Smooth muscle cell (in vitro differentiated cells): ENCODE measurements around the gene TSSK2. TPM values are rescaled to one million over a fixed set of nuclear protein-coding genes. Genes with fewer than 3 reads are reported as not detected.

ENCODE experiments used
- DNase-seq: peaks from one replicate; lab custom pipeline; 2025; ENCODE audit not compliant: unreplicated experiment; lab: John Stamatoyannopoulos, UW
- H2AFZ ChIP-seq: fragments of 200-600 bp; sonication (generic); 2 replicates; pipeline ENCODE4 v1.6.0; 2016; ENCODE audit warnings: antibody characterized with exemption, low read depth, mild to moderate bottlenecking
- H3F3A ChIP-seq: fragments of 200-600 bp; sonication (generic); 2 replicates; pipeline ENCODE4 v1.6.0; 2017; ENCODE audit warnings: antibody characterized with exemption, low read depth
- H3K27ac ChIP-seq: fragments of 200-600 bp; sonication (generic); 2 replicates; pipeline ENCODE4 v1.5.1; 2016; ENCODE audit warnings: low read depth, mild to moderate bottlenecking
- H3K27me3 ChIP-seq: fragments of 200-600 bp; sonication (generic); 2 replicates; pipeline ENCODE4 v1.6.1; 2016; ENCODE audit warnings: low read depth, mild to moderate bottlenecking
- H3K36me3 ChIP-seq: fragments of 200-600 bp; sonication (generic); 2 replicates; pipeline ENCODE4 v1.5.1; 2016; ENCODE audit warnings: low read depth
- H3K4me1 ChIP-seq: fragments of 200-600 bp; sonication (generic); 2 replicates; pipeline ENCODE4 v1.5.1; 2016; ENCODE audit warnings: low read depth
- H3K4me2 ChIP-seq: fragments of 200-600 bp; sonication (generic); 2 replicates; pipeline ENCODE4 v1.6.0; 2016; ENCODE audit warnings: mild to moderate bottlenecking
- H3K4me3 ChIP-seq: fragments of 200-600 bp; sonication (generic); 2 replicates; pipeline ENCODE4 v1.5.1; 2016; ENCODE audit warnings: mild to moderate bottlenecking
- H3K79me2 ChIP-seq: fragments of 200-600 bp; sonication (generic); 2 replicates; pipeline ENCODE4 v1.6.0; 2016; ENCODE audit warnings: low read depth, mild to moderate bottlenecking
- H3K9ac ChIP-seq: fragments of 200-600 bp; sonication (generic); 2 replicates; pipeline ENCODE4 v1.6.0; 2016; ENCODE audit warnings: low read depth
- H3K9me3 ChIP-seq: fragments of 200-600 bp; sonication (generic); replicated peaks from 2 replicates; pipeline ENCODE4 v1.5.1; 2016; ENCODE audit warnings: low read depth
- H4K20me1 ChIP-seq: fragments of 200-600 bp; sonication (generic); 2 replicates; pipeline ENCODE4 v1.6.0; 2016; ENCODE audit warnings: low read depth
- WGBS: methylation state at CpG from one replicate; pipeline ENCODE4 v1.1.7; 2016; ENCODE audit warnings: low lambda C conversion rate; 5-methylcytosine and 5-hydroxymethylcytosine counted together
- polyA plus RNA-seq: library from polyadenylated mRNA; unstranded; fragments of >200 nt; fragmentation: Nextera tagmentation; extraction: Ambion mirVana; gene quantifications from 2 replicates; pipeline ENCODE4 v1.2.1, GENCODE V29; 2016
- total RNA-seq: library from RNA; depleted of rRNA; stranded (reverse); fragments of >200 nt; gene quantifications from 2 replicates; pipeline ENCODE4 v1.2.3, GENCODE V29; 2014
- TF ChIP-seq, protein P1 (sequence below): fragments of 200-600 bp; sonication (generic); IDR thresholded peaks from 2 replicates; pipeline ENCODE4 v1.5.1; 2017; ENCODE audit warnings: borderline replicate concordance, mild to moderate bottlenecking, antibody characterized with exemption; ENCODE audit not compliant: insufficient read depth, poor library complexity, severe bottlenecking

TSSK2 gene
- total and polyA plus RNA-seq, 2 experiments from 2014 or later: not detected

DNA sequence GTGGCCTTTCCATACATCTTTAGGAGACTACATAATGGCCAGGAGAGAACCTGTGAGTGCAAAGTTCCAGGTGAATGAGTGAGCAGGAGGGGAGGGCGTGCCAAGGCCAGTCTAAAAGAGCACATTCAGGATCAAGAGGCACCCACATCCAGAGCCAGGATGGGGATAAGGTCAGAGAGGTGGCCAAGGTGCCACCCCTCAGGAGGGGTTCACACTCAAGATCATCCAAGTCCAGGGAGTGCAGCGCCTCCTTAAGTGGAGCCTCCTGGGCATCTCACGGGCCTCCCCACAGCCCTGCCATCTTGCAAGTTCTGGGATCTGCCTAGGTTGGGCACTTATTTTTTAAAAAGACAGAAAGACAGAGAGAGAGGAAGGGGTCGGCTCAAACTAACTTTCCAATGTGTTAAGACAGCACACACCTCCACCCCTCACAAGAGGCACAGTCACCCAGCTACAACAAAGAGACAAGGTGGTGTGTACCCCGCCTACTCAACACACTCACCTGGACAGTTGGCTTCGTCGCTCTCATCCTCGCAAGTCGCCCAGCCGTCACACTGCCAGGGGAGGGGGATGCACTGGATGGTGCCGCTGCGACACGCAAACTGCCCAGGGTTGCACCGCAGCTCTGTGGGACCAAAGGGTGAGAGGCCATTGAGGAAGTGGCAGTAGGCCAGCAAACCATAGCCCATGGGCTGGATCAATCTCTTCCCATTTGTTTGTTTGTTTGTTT lies 42.1 kb upstream of the TSSK2 start:
- no peak overlapping the region for H3K4me2 ChIP-seq
- DNase-seq: no peak
- H3K27me3 ChIP-seq: no peaks in the 10 kb centered on the region
- no peak overlapping the region for H2AFZ ChIP-seq
- H3K36me3 ChIP-seq: no peaks in the 10 kb centered on the region
- H3K79me2 ChIP-seq: peaks cover 7% of the 10 kb centered on the region
- H3K27ac ChIP-seq: no peak overlapping the region
- H3K4me3 ChIP-seq: no peak overlapping the region
- H3F3A ChIP-seq: peaks cover 5% of the 10 kb centered on the region
- H3K4me1 ChIP-seq: peaks cover 5% of the 10 kb centered on the region
- no peaks in the 10 kb centered on the region for H3K9me3 ChIP-seq
- peaks cover 71% of the 10 kb centered on the region for H4K20me1 ChIP-seq
- TF ChIP-seq, protein P1, sequence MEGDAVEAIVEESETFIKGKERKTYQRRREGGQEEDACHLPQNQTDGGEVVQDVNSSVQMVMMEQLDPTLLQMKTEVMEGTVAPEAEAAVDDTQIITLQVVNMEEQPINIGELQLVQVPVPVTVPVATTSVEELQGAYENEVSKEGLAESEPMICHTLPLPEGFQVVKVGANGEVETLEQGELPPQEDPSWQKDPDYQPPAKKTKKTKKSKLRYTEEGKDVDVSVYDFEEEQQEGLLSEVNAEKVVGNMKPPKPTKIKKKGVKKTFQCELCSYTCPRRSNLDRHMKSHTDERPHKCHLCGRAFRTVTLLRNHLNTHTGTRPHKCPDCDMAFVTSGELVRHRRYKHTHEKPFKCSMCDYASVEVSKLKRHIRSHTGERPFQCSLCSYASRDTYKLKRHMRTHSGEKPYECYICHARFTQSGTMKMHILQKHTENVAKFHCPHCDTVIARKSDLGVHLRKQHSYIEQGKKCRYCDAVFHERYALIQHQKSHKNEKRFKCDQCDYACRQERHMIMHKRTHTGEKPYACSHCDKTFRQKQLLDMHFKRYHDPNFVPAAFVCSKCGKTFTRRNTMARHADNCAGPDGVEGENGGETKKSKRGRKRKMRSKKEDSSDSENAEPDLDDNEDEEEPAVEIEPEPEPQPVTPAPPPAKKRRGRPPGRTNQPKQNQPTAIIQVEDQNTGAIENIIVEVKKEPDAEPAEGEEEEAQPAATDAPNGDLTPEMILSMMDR: no peak
- WGBS: 98% methylated on average over 14 of the region's 14 CpGs
- no peak overlapping the region for H3K9ac ChIP-seq

DNA sequence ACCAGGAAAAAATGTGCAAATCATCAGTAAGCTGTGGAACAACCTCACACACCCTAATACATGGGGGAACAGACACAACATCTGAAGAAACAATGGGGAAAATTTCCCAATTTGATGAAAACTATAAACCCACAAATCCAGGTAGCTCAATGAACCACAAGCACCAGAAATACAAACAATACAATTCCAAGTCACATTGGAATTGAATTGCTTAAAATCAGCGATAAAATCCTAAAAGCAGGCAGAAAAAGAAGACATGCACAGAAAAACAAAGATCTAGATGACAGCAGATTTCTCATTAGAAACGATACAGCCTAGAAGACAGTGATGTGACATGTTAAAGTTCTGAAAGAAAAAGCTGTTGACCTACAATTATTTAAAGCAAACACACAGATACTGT lies 40.9 kb upstream of the TSSK2 start:
- Histone ChIP-seq H3K36me3 (no peaks in the 10 kb centered on the region), H3K27ac (no peak overlapping the region), H2AFZ (no peak overlapping the region), H3K27me3 (no peaks in the 10 kb centered on the region), H3F3A (peaks cover 5% of the 10 kb centered on the region), H3K79me2 (peaks cover 17% of the 10 kb centered on the region), H3K9ac (no peak overlapping the region), H3K9me3 (no peaks in the 10 kb centered on the region), H3K4me2 (no peak overlapping the region), H3K4me1 (peaks cover 5% of the 10 kb centered on the region), H3K4me3 (no peak overlapping the region), H4K20me1 (peaks cover 80% of the 10 kb centered on the region)
- 97% methylated on average over 2 of the region's 2 CpGs for WGBS
- TF ChIP-seq, protein P1: no peak
- DNase-seq: no peak

DNA sequence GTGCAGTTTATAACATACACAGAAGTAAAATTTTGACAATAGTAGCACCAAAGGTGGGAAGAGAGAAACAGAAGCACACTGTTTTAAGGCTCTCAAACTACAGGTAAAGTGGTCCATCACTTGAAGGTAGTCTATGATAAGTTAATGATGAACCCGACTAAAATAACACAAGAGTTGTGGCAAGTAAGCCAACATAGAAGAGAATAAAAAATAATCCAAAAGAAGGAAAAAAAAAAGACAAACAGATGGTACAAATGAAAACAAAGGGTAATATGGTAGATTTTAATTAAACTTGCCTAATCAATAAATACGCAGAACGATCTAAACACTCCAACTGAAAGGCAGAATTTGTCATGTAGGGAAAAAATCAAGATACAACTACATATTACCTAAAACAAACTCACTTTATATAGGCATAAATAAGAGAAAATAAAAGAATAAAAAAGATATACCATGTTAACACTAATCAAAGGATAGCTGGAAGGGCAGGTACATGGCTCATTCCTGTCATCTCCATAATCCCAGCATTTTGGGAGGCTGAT lies 40.5 kb upstream of the TSSK2 start:
- Histone ChIP-seq H4K20me1 (peaks cover 76% of the 10 kb centered on the region), H3F3A (peaks cover 5% of the 10 kb centered on the region), H3K27ac (no peak overlapping the region), H3K4me3 (no peak overlapping the region), H3K4me1 (peaks cover 5% of the 10 kb centered on the region), H3K79me2 (peaks cover 17% of the 10 kb centered on the region), H2AFZ (no peak overlapping the region), H3K9ac (no peak overlapping the region), H3K4me2 (no peak overlapping the region), H3K9me3 (no peaks in the 10 kb centered on the region), H3K27me3 (no peaks in the 10 kb centered on the region), H3K36me3 (no peaks in the 10 kb centered on the region)
- TF ChIP-seq, protein P1: no peak
- no peak for DNase-seq
- 66% methylated on average over 3 of the region's 3 CpGs for WGBS
